GM21528 (cell line): Measurements from ENCODE around the gene EXOSC7.
"Not testable (repeated sequence)": the region's sequence is repeated elsewhere in the genome, so short reads cannot be mapped to it uniquely, and the experiment has no call there.

Experiments
- ATAC-seq: cut with Tn5 transposase; IDR thresholded peaks from one replicate; pipeline ENCODE4 v1.9.1; 2021; ENCODE audit warnings: mild to moderate bottlenecking, moderate library complexity; ENCODE audit not compliant: unreplicated experiment, low FRiP score

Gene EXOSC7

DNA sequence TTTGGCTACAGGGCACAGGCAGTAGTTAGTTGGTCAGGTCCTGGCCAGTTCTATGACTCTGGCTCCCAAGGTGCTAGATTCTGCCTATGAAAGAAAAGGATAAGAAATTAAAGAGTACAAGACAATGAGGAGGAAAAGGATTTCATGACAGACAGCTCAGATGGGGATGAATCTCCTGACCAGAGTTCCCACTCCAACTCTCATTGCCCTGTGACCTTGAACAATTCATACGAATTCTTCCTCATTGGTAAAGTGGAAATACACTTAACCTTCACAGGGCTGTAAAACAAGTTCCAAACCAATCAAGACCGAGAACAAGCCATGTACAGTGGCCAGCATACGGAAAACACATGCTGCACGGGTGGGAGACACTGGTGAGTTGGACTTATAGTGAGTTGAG, 73.8 kb downstream of the EXOSC7 start:
- ATAC-seq, result no peak

DNA sequence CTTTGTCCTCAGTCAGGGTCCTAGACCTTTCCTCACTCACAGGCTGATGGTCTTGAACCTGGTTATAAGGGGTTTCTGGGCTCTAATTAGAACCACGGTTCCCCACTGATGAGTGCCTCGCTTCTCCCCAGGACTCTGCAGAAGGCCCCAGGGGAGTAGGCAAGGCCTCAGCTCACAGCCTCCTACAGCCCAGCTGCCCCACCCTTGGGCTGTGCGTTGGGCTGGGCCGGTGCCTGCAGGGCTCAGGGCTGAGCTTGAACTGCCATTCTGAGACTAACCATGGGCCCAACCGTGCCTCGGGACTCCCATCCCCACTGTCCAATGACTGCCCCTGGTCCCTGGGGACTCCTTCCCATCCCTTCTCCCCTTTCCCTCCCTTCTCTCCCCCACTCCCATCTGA, 75.6 kb downstream of the EXOSC7 start:
- no peak for ATAC-seq

GRCh38 chr3:45053805-45054195, 77.8 kb downstream of the EXOSC7 start:
- ATAC-seq, result not testable (repeated sequence)

DNA sequence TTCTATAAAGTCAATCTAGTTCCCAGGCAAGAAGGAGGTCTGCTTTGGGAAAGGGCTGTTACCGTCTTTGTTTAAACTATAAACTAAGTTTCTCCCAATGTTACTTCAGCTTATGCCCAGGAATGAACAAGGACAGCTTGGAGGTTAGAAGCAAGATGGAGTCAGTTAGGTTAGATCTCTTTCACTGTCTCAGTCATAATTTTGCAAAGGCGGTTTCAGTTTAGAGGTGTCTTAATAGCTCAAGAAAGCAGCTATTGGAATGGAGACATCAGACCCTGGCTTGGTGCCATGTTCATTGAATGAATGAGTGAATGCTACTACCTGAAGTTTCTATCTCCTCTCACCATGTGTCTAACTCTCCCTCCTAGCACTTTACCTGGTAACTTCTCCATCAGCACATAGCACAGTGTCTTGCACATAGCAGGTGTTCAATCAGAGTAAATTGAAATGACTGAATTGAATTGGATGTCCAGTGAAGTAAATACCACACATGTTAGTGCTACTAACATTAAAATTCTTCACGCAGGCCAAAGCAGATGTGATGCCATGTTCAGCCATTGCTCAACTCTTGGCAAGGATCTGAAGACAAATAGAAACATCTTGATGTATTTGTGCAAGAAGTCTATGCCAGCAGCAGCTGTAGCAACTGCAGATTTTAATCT, 78.3 kb downstream of the EXOSC7 start:
- no peak for ATAC-seq

- no peak for ATAC-seq
These were observed 79.0 kb downstream of the EXOSC7 start for GRCh38 chr3:45055032-45055410.

DNA sequence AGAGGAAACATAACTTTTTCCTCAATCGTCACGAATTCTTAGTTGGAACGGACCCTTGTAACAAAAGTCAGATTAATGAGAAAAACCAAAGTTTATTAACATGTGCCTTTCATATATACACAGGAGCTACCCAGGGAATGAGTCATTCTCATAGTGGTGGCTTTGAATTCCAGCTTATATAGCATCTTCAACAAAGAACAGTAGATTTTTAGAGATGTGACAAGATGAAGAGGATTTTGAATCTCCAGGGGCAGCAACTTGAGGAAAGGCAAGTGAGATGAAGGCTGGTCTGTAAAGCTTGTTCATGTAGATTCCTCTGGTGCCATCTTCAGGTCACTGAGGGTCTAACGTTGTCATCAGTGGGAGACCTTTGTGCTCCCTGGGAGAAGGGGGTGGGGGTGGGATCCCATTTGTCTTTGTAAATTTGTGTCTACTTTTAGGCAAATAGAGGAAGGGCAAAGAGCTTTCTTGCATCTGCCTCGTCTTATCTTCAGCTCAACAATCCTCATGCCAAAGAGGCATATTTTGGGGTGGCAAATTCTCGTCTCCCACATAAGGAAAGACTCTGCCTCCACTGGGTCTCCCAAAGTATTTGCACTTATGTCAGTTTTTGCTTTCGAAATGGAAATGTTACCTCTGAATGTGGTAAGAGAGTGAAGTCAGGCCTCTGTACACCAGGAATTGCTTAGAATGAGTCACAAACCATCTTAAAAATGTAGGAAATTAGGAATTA, 79.5 kb downstream of the EXOSC7 start:
- ATAC-seq, result no peak

GRCh38 chr3:45056608-45057301, 80.7 kb downstream of the EXOSC7 start:
- no peak for ATAC-seq

DNA sequence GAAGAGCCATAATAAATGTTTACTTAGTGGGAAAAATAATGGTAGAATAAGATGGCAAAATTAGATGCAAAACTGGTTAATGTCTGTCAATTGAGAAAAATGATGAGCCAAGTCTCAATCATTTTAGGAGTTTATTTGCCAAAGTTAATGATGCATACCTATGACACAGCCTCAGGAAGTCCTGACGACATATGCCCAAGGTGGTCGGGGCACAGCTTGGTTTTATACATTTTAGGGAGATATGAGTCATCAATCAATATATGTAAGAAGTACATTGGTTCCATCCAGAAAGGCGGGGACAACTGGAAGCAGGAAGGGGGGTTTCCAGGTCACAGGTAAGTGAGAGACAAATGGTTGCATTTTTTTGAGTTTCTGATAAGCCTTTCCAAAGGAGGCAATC, 81.5 kb downstream of the EXOSC7 start:
- no peak for ATAC-seq

DNA sequence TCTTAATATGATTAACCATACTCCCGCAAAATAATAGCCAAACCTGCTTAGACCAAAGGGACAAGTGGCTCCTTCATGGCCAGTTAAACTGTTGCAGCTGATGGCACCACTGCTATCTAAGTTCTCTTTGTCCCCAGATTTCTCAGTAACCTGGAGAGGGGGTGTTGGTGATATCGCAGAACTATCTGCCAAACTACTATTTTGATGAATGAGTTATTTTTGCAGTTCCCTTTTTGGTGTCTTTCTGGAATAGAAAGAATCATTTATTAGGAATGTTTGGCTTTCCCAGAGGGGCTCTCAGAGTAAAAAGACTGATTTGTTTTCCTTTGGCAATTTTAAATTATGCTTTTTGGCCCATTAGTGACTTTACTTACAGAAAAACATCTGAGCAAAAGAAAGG, 83.1 kb downstream of the EXOSC7 start:
- no peak for ATAC-seq

DNA sequence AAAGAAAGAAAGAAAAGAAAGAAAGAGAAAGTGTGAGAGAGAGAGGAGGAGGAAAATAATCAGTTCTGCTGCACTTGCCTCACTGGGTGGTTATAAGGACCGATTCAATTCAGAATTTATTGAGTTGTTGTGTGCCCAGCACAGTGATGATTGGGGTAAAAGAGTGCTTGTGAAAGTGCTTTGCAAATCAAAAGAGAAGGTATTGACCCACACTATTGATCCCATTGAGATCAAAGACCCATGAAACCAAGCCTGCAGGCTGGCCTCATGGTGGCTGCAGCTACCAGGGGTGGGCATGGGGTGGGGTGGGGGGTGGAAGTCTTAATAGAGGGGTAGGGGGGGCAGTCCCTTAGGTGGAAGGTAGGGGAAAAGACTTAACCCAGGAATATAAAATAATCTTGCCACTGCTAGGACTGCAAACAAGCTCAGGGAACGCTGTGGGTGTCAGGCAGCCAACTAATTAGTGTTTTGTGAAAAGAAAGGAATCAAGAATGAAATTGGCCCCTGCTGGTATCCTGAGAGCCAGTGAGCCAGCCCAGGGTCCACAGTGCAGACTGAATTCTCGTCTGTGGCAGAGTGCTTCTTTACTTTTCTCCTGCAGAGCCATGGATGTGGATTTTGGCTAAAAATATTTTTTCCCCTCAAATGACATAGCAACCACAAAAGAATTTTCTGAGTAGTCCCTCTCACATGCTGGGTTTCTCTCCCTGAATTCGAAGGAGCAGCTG, 84.3 kb downstream of the EXOSC7 start:
- ATAC-seq, result no peak
